Gastrocnemius medialis (tissue), 4 donors: ENCODE measurements around the gene SAMD13. TPM values are rescaled to one million over a fixed set of nuclear protein-coding genes. Genes with fewer than 3 reads are reported as not detected.

Experiments
- ATAC-seq, 2 donors: fragments of 150-250 bp; one replicate each; pipeline ENCODE4 v1.9.1; 2016
- DNase-seq, 2 donors: peaks; one replicate each; pipeline ENCODE4 v3.0.0-alpha.2; 2019
- H3K27ac ChIP-seq, 4 donors: fragments of 200-600 bp; sonication (generic); 1 replicate in 1 of 4; 2 replicates in 3 of 4; pipeline ENCODE4 v1.5.1; 2016 to 2018; ENCODE audit warnings: mild to moderate bottlenecking in 2 of 4, moderate library complexity in 1 of 4
- H3K27me3 ChIP-seq, 3 donors: fragments of 200-600 bp; sonication (generic) in 2 of 3; 1 replicate in 1 of 3; 2 replicates in 2 of 3; pipeline versions ENCODE4 v1.5.1 to v1.6.0; 2016 to 2019; ENCODE audit warnings: mild to moderate bottlenecking in 1 of 3, moderate library complexity in 1 of 3
- H3K36me3 ChIP-seq, 2 donors: fragments of 200-600 bp; sonication (generic) in 1 of 2; one replicate each; pipeline ENCODE4 v1.5.1; 2017 to 2018
- H3K4me1 ChIP-seq, 2 donors: fragments of 200-600 bp; sonication (generic) in 1 of 2; one replicate each; pipeline ENCODE4 v1.5.1; 2016 to 2017; ENCODE audit warnings: mild to moderate bottlenecking in 2 of 2
- H3K4me3 ChIP-seq, 4 donors: fragments of 200-600 bp; sonication (generic) in 3 of 4; 1 replicate in 1 of 4; 2 replicates in 3 of 4; pipeline ENCODE4 v1.5.1; 2016 to 2019; ENCODE audit warnings: mild to moderate bottlenecking in 2 of 4
- H3K9me3 ChIP-seq, 3 donors: fragments of 200-600 bp; sonication (generic) in 2 of 3; 1 replicate in 1 of 3; 2 replicates in 2 of 3; pipeline ENCODE4 v1.5.1; 2016 to 2019
- CTCF ChIP-seq, 5 experiments: fragments of 450-650 bp in 3 of 5; fragments of 200-600 bp in 2 of 5; sonication (generic) in 2 of 5; IDR thresholded peaks in 4 of 5; conservative IDR thresholded peaks in 1 of 5; 1 replicate in 4 of 5; 2 replicates in 1 of 5; pipeline ENCODE4 v1.5.1; 2016 to 2019; ENCODE audit warnings: antibody characterized with exemption in 5 of 5, mild to moderate bottlenecking in 3 of 5, moderate library complexity in 3 of 5
- POLR2A ChIP-seq, 2 donors: fragments of 450-650 bp; IDR thresholded peaks; one replicate each; pipeline ENCODE4 v1.6.1; 2017; ENCODE audit warnings: antibody characterized with exemption in 2 of 2, mild to moderate bottlenecking in 2 of 2, moderate library complexity in 2 of 2
- in situ Hi-C, 4 donors: fragments of 200-750 bp; cut with MboI; loops; one replicate each; pipeline versions ENCODE4 v1.15.0 to v1.8.0; 2017; ENCODE audit warnings: low sequenced_read_pairs in 4 of 4
- intact Hi-C: fragments of 100-400 bp; cut with DNase I; formaldehyde crosslinking; loops from one replicate; pipeline ENCODE4 v1.15.1; 2023; ENCODE audit warnings: low total_unique reads
- total RNA-seq, 4 donors: library from RNA; depleted of rRNA; stranded (reverse); fragments of >200 nt; gene quantifications; one replicate each; pipeline versions ENCODE4 v1.1.0 to v1.2.3, GENCODE V29; 2016

Gene SAMD13
- total RNA-seq, 4 donors from 2014 or later = 1.5 to 10.8 (median 5.4) TPM

DNA sequence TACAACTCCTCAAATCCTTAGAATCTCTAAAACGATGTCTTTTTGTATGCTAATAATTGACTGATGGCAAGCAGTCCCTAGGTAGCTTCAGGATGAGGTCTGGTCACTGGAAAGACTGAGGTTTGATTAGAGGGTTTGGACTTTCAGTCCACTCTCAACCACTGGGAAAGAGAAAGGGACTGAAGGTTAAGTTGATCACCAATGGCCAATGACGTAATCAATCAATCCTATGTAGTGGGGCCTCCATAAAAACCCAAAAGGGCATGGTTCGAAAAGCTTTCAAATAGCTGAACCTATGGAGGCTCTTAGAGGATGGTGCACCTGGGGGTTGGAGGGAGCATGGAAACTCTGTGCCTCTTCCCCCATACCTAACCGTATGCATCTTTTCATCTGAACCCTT is 57.2 kb downstream of the SAMD13 start:
- Histone ChIP-seq H3K9me3 (no peaks in the 10 kb centered on the region), H3K36me3 (no peaks in the 10 kb centered on the region), H3K27ac (no peak overlapping the region), H3K4me1 (peaks cover 8 to 10% of the 10 kb centered on the region in 2 donors), H3K4me3 (no peak overlapping the region), H3K27me3 (no peaks in the 10 kb centered on the region)
- in situ Hi-C loops = no loop called here
- DNase-seq = no peak
- ATAC-seq = no peak
- no peak for TF ChIP-seq POLR2A (IDR thresholded peaks at IDR 0.05)
- intact Hi-C loops = no loop called here

GRCh38 chr1:84360316-84360715 is 58.8 kb downstream of the SAMD13 start:
- intact Hi-C loops = no loop called here
- in situ Hi-C loops = no loop called here

GRCh38 chr1:84361796-84362195 is 60.3 kb downstream of the SAMD13 start:
- no peaks in the 10 kb centered on the region for H3K27me3 ChIP-seq
- no peak for ATAC-seq

More at GRCh38 chr1:84360316-84360715, 58.8 kb downstream of the SAMD13 start:
- H3K4me3 ChIP-seq = no peak overlapping the region
- no peaks in the 10 kb centered on the region for H3K27me3 ChIP-seq
- H3K36me3 ChIP-seq = no peaks in the 10 kb centered on the region
- H3K4me1 ChIP-seq = peaks cover 17% of the 10 kb centered on the region in 2 donors
- no peak for TF ChIP-seq POLR2A (IDR thresholded peaks at IDR 0.05)
- no peak for TF ChIP-seq CTCF (IDR thresholded peaks at IDR 0.05 in 4 of 5, conservative IDR thresholded peaks at IDR 0.05 in 1 of 5)
- no peaks in the 10 kb centered on the region for H3K9me3 ChIP-seq
- H3K27ac ChIP-seq = no peak overlapping the region
- DNase-seq (no peak), ATAC-seq (no peak)

DNA sequence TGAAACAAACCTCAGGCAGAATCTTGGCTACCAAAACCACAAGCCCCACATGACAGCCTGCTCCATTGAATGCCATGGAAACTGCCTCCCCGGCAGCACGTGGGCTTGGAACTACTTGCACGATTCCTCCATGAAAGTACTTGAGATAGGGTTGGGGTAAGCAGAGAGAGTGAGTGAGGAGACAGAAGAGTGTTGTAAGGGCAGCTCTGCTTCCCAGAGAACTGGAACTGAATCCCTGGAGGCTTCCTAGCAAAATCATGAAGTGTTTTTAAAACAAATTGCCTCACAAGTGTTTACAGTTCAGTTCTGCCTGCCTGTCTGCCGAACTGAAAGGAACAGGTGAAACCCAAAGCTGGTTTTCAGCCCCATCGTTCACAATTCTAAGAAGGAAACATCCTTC is 61.5 kb downstream of the SAMD13 start:
- in situ Hi-C loops = no loop called here

More at GRCh38 chr1:84361796-84362195, 60.3 kb downstream of the SAMD13 start:
- Histone ChIP-seq H3K9me3 (no peaks in the 10 kb centered on the region), H3K27ac (peak overlapping the region in 1 of 4 donors; percentile 82), H3K4me3 (no peak overlapping the region), H3K4me1 (peaks cover 28 to 30% of the 10 kb centered on the region in 2 donors), H3K36me3 (no peaks in the 10 kb centered on the region)
- in situ Hi-C loops (no loop called here), intact Hi-C loops (no loop called here)
- no peak for TF ChIP-seq CTCF (IDR thresholded peaks at IDR 0.05 in 4 of 5, conservative IDR thresholded peaks at IDR 0.05 in 1 of 5)
- no peak for TF ChIP-seq POLR2A (IDR thresholded peaks at IDR 0.05)
- no peak for DNase-seq

DNA sequence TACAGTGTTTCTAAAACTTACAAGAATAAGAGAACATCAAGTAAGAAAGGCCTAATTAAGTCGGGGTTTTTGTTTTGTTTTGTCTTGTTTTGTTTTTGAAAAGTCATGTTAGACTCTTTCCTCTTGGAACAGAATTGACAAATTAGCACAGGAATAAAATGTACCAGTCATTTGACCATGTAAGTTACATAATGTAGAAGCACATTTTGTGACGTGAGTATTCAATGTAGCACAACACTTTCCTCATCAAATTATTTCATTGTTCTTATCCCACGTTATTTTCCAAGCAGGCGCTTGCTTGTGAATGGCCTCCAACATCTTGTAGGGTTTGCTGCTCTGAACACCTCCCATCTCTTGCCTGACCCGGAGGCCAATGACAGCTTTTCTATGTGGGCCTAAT is 62.1 kb downstream of the SAMD13 start:
- intact Hi-C loops (no loop called here), in situ Hi-C loops (no loop called here)
- peak overlapping the region; percentile 81 to 85 (median 82) for H3K27ac ChIP-seq
- no peak for TF ChIP-seq CTCF (IDR thresholded peaks at IDR 0.05 in 4 of 5, conservative IDR thresholded peaks at IDR 0.05 in 1 of 5)
- no peaks in the 10 kb centered on the region for H3K9me3 ChIP-seq
- ATAC-seq (peak; percentile 61 to 83), DNase-seq (no peak)
- no peaks in the 10 kb centered on the region for H3K36me3 ChIP-seq
- H3K4me1 ChIP-seq = peaks cover 28 to 33% of the 10 kb centered on the region in 2 donors
- peak overlapping the region in 3 of 4 donors; percentile 25 to 37 (median 26) for H3K4me3 ChIP-seq
- H3K27me3 ChIP-seq = no peaks in the 10 kb centered on the region

More for the DNA sequence above, 61.5 kb downstream of the SAMD13 start:
- Histone ChIP-seq H3K9me3 (no peaks in the 10 kb centered on the region), H3K27me3 (no peaks in the 10 kb centered on the region), H3K27ac (peak overlapping the region; percentile 81 to 85 (median 82)), H3K4me3 (peak overlapping the region in 3 of 4 donors; percentile 25 to 37 (median 26)), H3K4me1 (peaks cover 28 to 33% of the 10 kb centered on the region in 2 donors), H3K36me3 (no peaks in the 10 kb centered on the region)
- ATAC-seq (peak; percentile 80 to 89), DNase-seq (peak; percentile 27 to 39)
- intact Hi-C loops = no loop called here
- no peak for TF ChIP-seq CTCF (IDR thresholded peaks at IDR 0.05 in 4 of 5, conservative IDR thresholded peaks at IDR 0.05 in 1 of 5)
- peak in 1 of 2 donors; percentile 33 for TF ChIP-seq POLR2A (IDR thresholded peaks at IDR 0.05)
